EL (cell line): ENCODE results near the gene P3H3.

Source experiments
- DNase-seq: peaks from one replicate; pipeline ENCODE4 v3.0.0-alpha.2; 2016

P3H3 gene

GRCh38 chr12:6799147-6799546, 29.1 kb upstream of the P3H3 start:
- no peak for DNase-seq

GRCh38 chr12:6807170-6807569, 21.0 kb upstream of the P3H3 start:
- DNase-seq: no peak

GRCh38 chr12:6809056-6809455, 19.2 kb upstream of the P3H3 start:
- no peak for DNase-seq

- DNase-seq: no peak
These were observed 17.4 kb upstream of the P3H3 start for GRCh38 chr12:6810758-6811157.

GRCh38 chr12:6813363-6813762, 14.8 kb upstream of the P3H3 start:
- no peak for DNase-seq

GRCh38 chr12:6816598-6816997, 11.6 kb upstream of the P3H3 start:
- DNase-seq: no peak

GRCh38 chr12:6817098-6817497, 11.1 kb upstream of the P3H3 start:
- no peak for DNase-seq

- DNase-seq: no peak
These were observed 10.5 kb upstream of the P3H3 start for GRCh38 chr12:6817662-6818157.

- no peak for DNase-seq
These were observed 10.0 kb upstream of the P3H3 start for GRCh38 chr12:6818222-6818621.

GRCh38 chr12:6818645-6819044, 9.6 kb upstream of the P3H3 start:
- DNase-seq: no peak

- DNase-seq: no peak
These were observed 8.8 kb upstream of the P3H3 start for GRCh38 chr12:6819106-6820030.

GRCh38 chr12:6820166-6820565, 8.0 kb upstream of the P3H3 start:
- no peak for DNase-seq

GRCh38 chr12:6821591-6822425, 6.4 kb upstream of the P3H3 start, which contains the start of gene GPR162:
Gene GPR162, plus strand, starts transcription at chr12:6821821. Its CDS starts 2,078 bp downstream, at chr12:6823899.
- DNase-seq: peak; percentile 64

- no peak for DNase-seq
These were observed 5.6 kb upstream of the P3H3 start for GRCh38 chr12:6822426-6823135.

- DNase-seq: peak; percentile 35
These were observed 4.8 kb upstream of the P3H3 start for GRCh38 chr12:6823182-6824084.

GRCh38 chr12:6824085-6824775, 4.0 kb upstream of the P3H3 start:
- DNase-seq: no peak

GRCh38 chr12:6824901-6825381, 3.3 kb upstream of the P3H3 start:
- peak; percentile 67 for DNase-seq

GRCh38 chr12:6825398-6826124, 2.6 kb upstream of the P3H3 start:
- DNase-seq: peak; percentile 88

GRCh38 chr12:6826125-6826733, 2.0 kb upstream of the P3H3 start:
- DNase-seq: no peak
